K562 (cell line): Measurements from ENCODE around the gene CCDC175. TPM values are rescaled to one million over a fixed set of nuclear protein-coding genes. Genes with fewer than 3 reads are reported as not detected.

Experiments used
- ATAC-seq: fragments of 200-7000 bp; cut with Tn5 transposase; 3 replicates; pipeline ENCODE4 v1.9.1; 2020; ENCODE audit warnings: moderate library complexity
- BruUV-seq: library from RNA; stranded (reverse); fragments of 400-500 nt; replicated peaks from 2 replicates; lab custom pipeline; 2021; lab: Mats Ljungman, UMichigan
- CTCF ChIA-PET: fragments of 300-600 bp; formaldehyde crosslinking; extraction: SDS; loops from one replicate; lab custom pipeline; 2021; ENCODE audit warnings: low intra/inter-chr PET ratio; lab: Yijun Ruan, JAX
- POLR2A ChIA-PET: fragments of 300-600, 350-650 bp; sonication (Branson Sonifier 250); formaldehyde crosslinking; extraction: SDS; loops from one replicate; lab custom pipeline; 2021; ENCODE audit warnings: antibody characterized with exemption, inconsistent platforms; lab: Yijun Ruan, JAX
- DNase-seq, 4 experiments: peaks; one replicate each; pipeline versions ENCODE4 v3.0.0 to v3.0.0-alpha.2; 2011 to 2018; ENCODE audit warnings: low spot score in 3 of 4, mixed read lengths in 3 of 4; ENCODE audit errors: extremely low read depth in 1 of 4
- FAIRE-seq: peaks from 2 replicates; lab custom pipeline; 2011; peaks lifted over from hg19 to GRCh38; lab: Jason Lieb, UNC
- H2AFZ ChIP-seq: 2 replicates; pipeline ENCODE4 v1.6.0; 2011; ENCODE audit warnings: low read depth, low read length, control low read depth, inconsistent platforms
- H3K27ac ChIP-seq: fragments of 200-600 bp; 3 replicates; pipeline ENCODE4 v1.8.0; 2011; ENCODE audit warnings: low read depth, mild to moderate bottlenecking, control low read depth, inconsistent platforms, low read length, moderate library complexity, mixed read lengths; ENCODE audit errors: extremely low read depth
- H3K27me3 ChIP-seq, 2 experiments: fragments of 300-600 bp in 1 of 2; 2 replicates in 1 of 2; 3 replicates in 1 of 2; pipeline versions ENCODE4 v1.6.0 to v1.8.0; 2011; ENCODE audit warnings: inconsistent platforms in 2 of 2, low read length in 2 of 2, mild to moderate bottlenecking in 1 of 2, mixed read lengths in 1 of 2, moderate library complexity in 1 of 2; ENCODE audit not compliant: control insufficient read depth in 2 of 2, insufficient read depth in 2 of 2
- H3K36me3 ChIP-seq: fragments of 300-600 bp; 3 replicates; pipeline ENCODE4 v1.8.0; 2011; ENCODE audit warnings: mild to moderate bottlenecking, low read length, inconsistent platforms; ENCODE audit not compliant: control insufficient read depth, insufficient read depth
- H3K4me1 ChIP-seq, 2 experiments: fragments of 200-600 bp in 1 of 2; replicated peaks in 1 of 2; 2 replicates in 1 of 2; 3 replicates in 1 of 2; pipeline versions ENCODE4 v1.5.1 to v1.8.0; 2011; ENCODE audit warnings: inconsistent platforms in 2 of 2, low read length in 2 of 2, mild to moderate bottlenecking in 1 of 2, mixed read lengths in 1 of 2, moderate library complexity in 1 of 2; ENCODE audit not compliant: control insufficient read depth in 2 of 2, insufficient read depth in 2 of 2
- H3K4me2 ChIP-seq: 2 replicates; pipeline ENCODE4 v1.6.1; 2011; ENCODE audit warnings: low read length, control low read depth, inconsistent platforms, mixed read lengths; ENCODE audit not compliant: insufficient read depth
- H3K4me3 ChIP-seq: fragments of 200-600 bp; sonication (generic), shearing (Covaris generic); 2 replicates; pipeline ENCODE4 v1.5.1; 2016; ENCODE audit warnings: control low read depth, inconsistent platforms
- H3K79me2 ChIP-seq: fragments of 200-600 bp; 3 replicates; pipeline ENCODE4 v1.8.0; 2011; ENCODE audit warnings: low read length, inconsistent platforms; ENCODE audit not compliant: control insufficient read depth, insufficient read depth
- H3K9ac ChIP-seq, 2 experiments: 2 replicates each; pipeline versions ENCODE4 v1.6.0 to v1.6.1; 2011; ENCODE audit warnings: low read depth in 2 of 2, low read length in 2 of 2, control low read depth in 1 of 2, inconsistent platforms in 1 of 2, mild to moderate bottlenecking in 1 of 2, mixed read lengths in 1 of 2; ENCODE audit not compliant: insufficient read depth in 1 of 2
- H3K9me1 ChIP-seq: one replicate; pipeline ENCODE4 v1.6.0; 2011; ENCODE audit warnings: inconsistent platforms, mild to moderate bottlenecking, low read length, moderate library complexity; ENCODE audit not compliant: control insufficient read depth, insufficient read depth
- H3K9me3 ChIP-seq: replicated peaks from 2 replicates; pipeline ENCODE4 v1.5.1; 2011; ENCODE audit warnings: low read depth, low read length, inconsistent platforms; ENCODE audit not compliant: control insufficient read depth, insufficient read depth
- H4K20me1 ChIP-seq: replicated peaks from 2 replicates; pipeline ENCODE4 v1.6.1; 2011; ENCODE audit warnings: low read length, inconsistent platforms, mixed read lengths; ENCODE audit not compliant: control insufficient read depth, insufficient read depth
- KAT7 ChIP-seq: sonication (generic); formaldehyde crosslinking; IDR thresholded peaks from 2 replicates; pipeline ENCODE4 v1.8.0; 2022; ENCODE audit warnings: missing genetic modification reagents, mild to moderate bottlenecking, borderline replicate concordance
- whole genome bisulfite sequencing: fragments of 100-300 bp; shearing (Covaris generic); methylation state at CpG from one replicate; pipeline ENCODE4 v1.1.6; 2016; ENCODE audit warnings: low coverage, mixed read lengths; ENCODE audit not compliant: insufficient coverage; ENCODE audit errors: missing lambda C conversion rate; 5-methylcytosine and 5-hydroxymethylcytosine counted together
- in situ Hi-C: fragments of 300-500 bp; cut with MboI; formaldehyde crosslinking; loops from 4 replicates; pipeline ENCODE4 v1.15.0; 2018; ENCODE audit warnings: inconsistent platforms, mixed read lengths
- intact Hi-C: fragments of 100-400 bp; cut with micrococcal nuclease; formaldehyde crosslinking; loops from 2 replicates; pipeline ENCODE4 v1.14.2; 2022
- polyA plus RNA-seq, 8 experiments: library from polyadenylated mRNA; depleted of rRNA in 4 of 8; stranded (reverse) in 5 of 8; unstranded in 3 of 8; fragments of >200 nt; fragmentation: Nextera tagmentation in 2 of 8; fragmentation: Illumina TruSeq in 1 of 8; extraction: Ambion mirVana in 2 of 8; extraction: Trizol in 1 of 8; gene quantifications; 2 replicates each; pipeline versions ENCODE4 v1.2.1 to v1.2.3, GENCODE V29; 2011 to 2014; ENCODE audit warnings: inconsistent platforms in 1 of 8, missing spikeins in 1 of 8
- total RNA-seq, 7 experiments: library from RNA; depleted of rRNA in 6 of 7; stranded (reverse); fragments of >200 nt in 6 of 7; fragmentation: Illumina TruSeq in 2 of 7; extraction: Trizol in 2 of 7; gene quantifications; 2 replicates each; pipeline versions ENCODE4 v1.2.1 to v1.2.3, GENCODE V29; 2011 to 2021; ENCODE audit warnings: low replicate concordance in 1 of 7

The CCDC175 gene
- total and polyA plus RNA-seq, 9 of the 15 experiments (the other 6 are each of a cell fraction or from before 2014, with no cell fraction given), result not detected

- CTCF ChIA-PET, result no interaction called here
- H3K27ac ChIP-seq, result no peak overlapping the region
- intact Hi-C loops (no loop called here), in situ Hi-C loops (no loop called here)
- H3K9ac ChIP-seq, result no peak overlapping the region
- DNase-seq (no peak), ATAC-seq (no peak), FAIRE-seq (no peak)
- H3K4me1 ChIP-seq, result no peaks in the 10 kb centered on the region
- no peaks in the 10 kb centered on the region for H4K20me1 ChIP-seq
- H3K36me3 ChIP-seq, result peaks cover 9% of the 10 kb centered on the region; the same call in 2 of the 3 replicates
- POLR2A ChIA-PET, result no interaction called here
- H2AFZ ChIP-seq, result no peak overlapping the region
- BruUV-seq, result no TSS peak
- H3K27me3 ChIP-seq, result no peaks in the 10 kb centered on the region
- no peaks in the 10 kb centered on the region for H3K9me3 ChIP-seq
- H3K9me1 ChIP-seq, result no peaks in the 10 kb centered on the region
- no CpG with 5 or more reads among the region's 1 CpG for WGBS
- no peak overlapping the region for H3K4me3 ChIP-seq
- H3K79me2 ChIP-seq, result no peaks in the 10 kb centered on the region
- no peak overlapping the region for H3K4me2 ChIP-seq
- TF ChIP-seq KAT7 (CRISPR knock-in tag), result no peak
Observed at GRCh38 chr14:59455411-59455810, 121.2 kb downstream of the CCDC175 start.

Other genes starting within 250 kb of the CCDC175 start
- gene GPR135, start 111.4 kb downstream of the CCDC175 start, total RNA-seq (2014; rRNA removed), result 0.53 and 0.54 TPM in 2 replicates
- gene GPR135, start 111.4 kb downstream of the CCDC175 start, total RNA-seq (2014; rRNA removed; fragmentation: Illumina TruSeq; extraction: Trizol), result 1.0 and 1.1 TPM in 2 replicates
- 1.2 and 1.3 TPM in 2 replicates for gene GPR135, start 111.4 kb downstream of the CCDC175 start, total RNA-seq (2015; rRNA removed; fragmentation: Illumina TruSeq; extraction: Trizol)
- gene GPR135, start 111.4 kb downstream of the CCDC175 start, total RNA-seq (2021), result 0.98 and 1.2 TPM in 2 replicates
- gene GPR135, start 111.4 kb downstream of the CCDC175 start, polyA plus RNA-seq (2011; rRNA removed), result 1.0 and 1.2 TPM in 2 replicates
- 0.60 and 0.82 TPM in 2 replicates for gene GPR135, start 111.4 kb downstream of the CCDC175 start, polyA plus RNA-seq (2014; fragmentation: Illumina TruSeq; extraction: Trizol)
- under 1 TPM; 0.06 to 0.10 TPM for gene GPR135, start 111.4 kb downstream of the CCDC175 start, polyA plus RNA-seq (2014; fragmentation: Nextera tagmentation; extraction: Ambion mirVana)
- 1.6 and 1.7 TPM in 2 replicates for gene GPR135, start 111.4 kb downstream of the CCDC175 start, polyA plus RNA-seq (2014; rRNA removed)
- 17.8 and 22.9 TPM in 2 replicates for gene L3HYPDH, start 92.4 kb downstream of the CCDC175 start, total RNA-seq (2014; rRNA removed)
- gene L3HYPDH, start 92.4 kb downstream of the CCDC175 start, total RNA-seq (2014; rRNA removed; fragmentation: Illumina TruSeq; extraction: Trizol), result 14.3 and 16.0 TPM in 2 replicates
- gene L3HYPDH, start 92.4 kb downstream of the CCDC175 start, total RNA-seq (2015; rRNA removed; fragmentation: Illumina TruSeq; extraction: Trizol), result 18.1 and 19.3 TPM in 2 replicates
- 19.0 and 20.6 TPM in 2 replicates for gene L3HYPDH, start 92.4 kb downstream of the CCDC175 start, total RNA-seq (2021)
- gene L3HYPDH, start 92.4 kb downstream of the CCDC175 start, polyA plus RNA-seq (2011; rRNA removed), result 31.3 and 36.5 TPM in 2 replicates
- 11.3 and 12.8 TPM in 2 replicates for gene L3HYPDH, start 92.4 kb downstream of the CCDC175 start, polyA plus RNA-seq (2014; fragmentation: Illumina TruSeq; extraction: Trizol)
- 10 to 100 TPM; 17.2 to 19.7 TPM for gene L3HYPDH, start 92.4 kb downstream of the CCDC175 start, polyA plus RNA-seq (2014; fragmentation: Nextera tagmentation; extraction: Ambion mirVana)
- 28.2 and 33.0 TPM in 2 replicates for gene L3HYPDH, start 92.4 kb downstream of the CCDC175 start, polyA plus RNA-seq (2014; rRNA removed)
- gene JKAMP, start 92.3 kb downstream of the CCDC175 start, total RNA-seq (2014; rRNA removed), result 19.7 and 24.9 TPM in 2 replicates
- gene JKAMP, start 92.3 kb downstream of the CCDC175 start, total RNA-seq (2014; rRNA removed; fragmentation: Illumina TruSeq; extraction: Trizol), result 33.8 and 37.8 TPM in 2 replicates
- gene JKAMP, start 92.3 kb downstream of the CCDC175 start, total RNA-seq (2015; rRNA removed; fragmentation: Illumina TruSeq; extraction: Trizol), result 26.9 and 30.3 TPM in 2 replicates
- gene JKAMP, start 92.3 kb downstream of the CCDC175 start, total RNA-seq (2021), result 19.3 and 21.2 TPM in 2 replicates
- gene JKAMP, start 92.3 kb downstream of the CCDC175 start, polyA plus RNA-seq (2011; rRNA removed), result 78.9 and 90.2 TPM in 2 replicates
- gene JKAMP, start 92.3 kb downstream of the CCDC175 start, polyA plus RNA-seq (2014; fragmentation: Illumina TruSeq; extraction: Trizol), result 34.1 and 42.6 TPM in 2 replicates
- 100 to 1,000 TPM; 114 to 119 TPM for gene JKAMP, start 92.3 kb downstream of the CCDC175 start, polyA plus RNA-seq (2014; fragmentation: Nextera tagmentation; extraction: Ambion mirVana)
- gene JKAMP, start 92.3 kb downstream of the CCDC175 start, polyA plus RNA-seq (2014; rRNA removed), result 26.2 and 38.5 TPM in 2 replicates